ENCODE data around the gene DCLK3.

The DCLK3 gene, protein sequence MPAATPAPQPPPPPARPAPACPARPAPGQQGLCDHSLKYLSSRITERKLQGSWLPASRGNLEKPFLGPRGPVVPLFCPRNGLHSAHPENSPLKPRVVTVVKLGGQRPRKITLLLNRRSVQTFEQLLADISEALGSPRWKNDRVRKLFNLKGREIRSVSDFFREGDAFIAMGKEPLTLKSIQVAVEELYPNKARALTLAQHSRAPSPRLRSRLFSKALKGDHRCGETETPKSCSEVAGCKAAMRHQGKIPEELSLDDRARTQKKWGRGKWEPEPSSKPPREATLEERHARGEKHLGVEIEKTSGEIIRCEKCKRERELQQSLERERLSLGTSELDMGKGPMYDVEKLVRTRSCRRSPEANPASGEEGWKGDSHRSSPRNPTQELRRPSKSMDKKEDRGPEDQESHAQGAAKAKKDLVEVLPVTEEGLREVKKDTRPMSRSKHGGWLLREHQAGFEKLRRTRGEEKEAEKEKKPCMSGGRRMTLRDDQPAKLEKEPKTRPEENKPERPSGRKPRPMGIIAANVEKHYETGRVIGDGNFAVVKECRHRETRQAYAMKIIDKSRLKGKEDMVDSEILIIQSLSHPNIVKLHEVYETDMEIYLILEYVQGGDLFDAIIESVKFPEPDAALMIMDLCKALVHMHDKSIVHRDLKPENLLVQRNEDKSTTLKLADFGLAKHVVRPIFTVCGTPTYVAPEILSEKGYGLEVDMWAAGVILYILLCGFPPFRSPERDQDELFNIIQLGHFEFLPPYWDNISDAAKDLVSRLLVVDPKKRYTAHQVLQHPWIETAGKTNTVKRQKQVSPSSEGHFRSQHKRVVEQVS

DNA sequence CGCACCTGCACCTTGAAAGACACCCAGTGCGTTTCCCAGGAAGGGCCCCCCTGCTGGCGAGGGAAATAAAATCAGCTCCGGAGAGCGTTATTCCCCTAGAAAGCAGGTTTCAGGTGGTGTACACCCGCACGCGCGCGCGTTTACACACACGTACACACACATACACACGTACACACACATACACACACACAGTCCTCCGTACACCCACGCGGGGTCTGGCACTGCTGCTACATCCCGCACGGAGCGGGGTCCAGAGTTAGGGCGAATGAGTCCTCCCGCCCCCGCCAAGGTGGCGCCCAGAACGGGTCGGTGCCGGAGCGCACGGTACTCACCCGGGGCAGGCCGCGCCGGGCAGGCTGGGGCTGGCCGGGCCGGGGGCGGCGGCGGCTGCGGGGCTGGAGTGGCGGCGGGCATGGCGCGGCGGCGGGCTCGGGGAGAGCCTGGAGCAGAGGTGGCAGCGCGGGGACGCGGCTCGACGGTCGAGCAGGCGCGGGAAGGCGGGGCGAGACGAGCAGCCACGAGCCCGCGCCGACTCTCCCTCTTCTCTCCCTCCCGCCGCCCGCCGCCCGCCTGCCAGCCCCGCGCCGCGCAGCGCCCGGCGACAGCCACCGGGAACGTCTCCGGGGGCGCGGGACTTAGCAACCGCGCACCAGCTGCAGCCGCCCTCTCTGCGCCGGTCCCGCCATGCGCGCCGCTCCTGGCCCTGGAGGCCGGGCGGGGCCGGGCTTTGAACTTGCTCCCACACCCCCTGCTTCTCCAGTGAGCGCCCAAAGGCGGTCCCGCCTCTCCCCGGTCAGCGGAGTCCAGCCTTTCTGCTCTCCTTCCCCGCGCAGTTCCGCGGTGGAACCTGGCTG lies at the start of gene DCLK3:
DCLK3 (minus strand) TSS at position 704 of the 854 bp plus-strand sequence; CDS start at position 414, 290 bp downstream.
- no peak for DNase-seq

DNA sequence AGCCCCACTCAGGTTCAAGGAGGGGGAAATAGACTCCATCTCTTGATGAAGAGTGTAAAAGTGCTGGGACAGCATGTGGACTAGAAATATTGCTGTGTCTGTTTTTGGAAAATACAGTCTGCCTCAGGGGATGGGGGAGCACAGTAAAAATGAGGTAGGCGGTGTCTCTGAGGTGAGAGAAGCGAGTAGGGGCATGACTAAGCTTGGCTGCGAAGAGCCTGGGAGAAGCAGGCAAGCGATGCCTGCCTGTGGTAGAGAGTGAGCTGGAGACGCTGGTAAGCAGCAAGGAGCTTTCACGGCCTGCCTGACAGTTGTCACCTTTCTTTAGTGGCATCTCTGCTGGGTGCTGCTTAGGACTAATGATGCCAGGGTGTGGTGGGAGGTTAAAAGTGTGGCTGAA lies 49.0 kb upstream of the DCLK3 start:
- no peak for DNase-seq

DNA sequence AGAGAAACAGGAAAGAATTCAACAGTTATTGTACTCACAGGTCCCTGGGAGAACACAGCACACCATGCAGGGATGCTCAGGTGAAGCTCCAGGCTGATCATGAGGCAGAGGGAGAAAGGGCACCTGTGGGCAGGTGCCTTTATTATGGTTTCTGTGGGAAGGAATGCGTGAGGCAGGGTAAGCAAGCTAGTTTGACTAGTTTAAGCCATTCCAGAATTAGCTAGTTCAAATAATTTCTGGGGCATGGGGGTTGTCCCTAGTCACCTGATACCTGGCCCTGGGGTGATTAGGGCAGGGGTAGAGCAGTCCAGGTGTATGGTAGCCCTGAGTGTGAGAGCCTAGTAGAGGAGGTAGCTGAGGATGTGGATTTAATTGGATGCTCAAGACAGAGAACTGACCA lies 47.9 kb upstream of the DCLK3 start:
- no peak for DNase-seq

DNA sequence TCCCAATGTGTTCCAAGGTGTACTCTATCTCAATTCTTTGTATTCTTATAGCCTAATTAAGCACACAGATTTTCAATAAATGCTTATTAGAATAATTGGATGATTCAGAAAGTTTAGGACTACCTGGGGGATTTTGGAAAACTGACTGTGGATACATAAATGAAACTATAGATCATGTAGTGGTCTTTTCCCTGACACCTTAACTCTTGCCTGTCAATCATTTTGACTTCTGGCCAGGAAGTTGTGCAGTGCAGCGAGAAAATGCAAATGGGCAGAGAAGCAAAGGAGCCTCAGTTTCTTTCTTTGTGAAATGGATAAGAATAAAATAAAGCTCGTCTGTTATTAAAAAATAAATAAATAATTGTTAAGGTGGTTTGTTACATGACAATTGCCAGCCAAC lies 47.4 kb upstream of the DCLK3 start:
- no peak for DNase-seq

DNA sequence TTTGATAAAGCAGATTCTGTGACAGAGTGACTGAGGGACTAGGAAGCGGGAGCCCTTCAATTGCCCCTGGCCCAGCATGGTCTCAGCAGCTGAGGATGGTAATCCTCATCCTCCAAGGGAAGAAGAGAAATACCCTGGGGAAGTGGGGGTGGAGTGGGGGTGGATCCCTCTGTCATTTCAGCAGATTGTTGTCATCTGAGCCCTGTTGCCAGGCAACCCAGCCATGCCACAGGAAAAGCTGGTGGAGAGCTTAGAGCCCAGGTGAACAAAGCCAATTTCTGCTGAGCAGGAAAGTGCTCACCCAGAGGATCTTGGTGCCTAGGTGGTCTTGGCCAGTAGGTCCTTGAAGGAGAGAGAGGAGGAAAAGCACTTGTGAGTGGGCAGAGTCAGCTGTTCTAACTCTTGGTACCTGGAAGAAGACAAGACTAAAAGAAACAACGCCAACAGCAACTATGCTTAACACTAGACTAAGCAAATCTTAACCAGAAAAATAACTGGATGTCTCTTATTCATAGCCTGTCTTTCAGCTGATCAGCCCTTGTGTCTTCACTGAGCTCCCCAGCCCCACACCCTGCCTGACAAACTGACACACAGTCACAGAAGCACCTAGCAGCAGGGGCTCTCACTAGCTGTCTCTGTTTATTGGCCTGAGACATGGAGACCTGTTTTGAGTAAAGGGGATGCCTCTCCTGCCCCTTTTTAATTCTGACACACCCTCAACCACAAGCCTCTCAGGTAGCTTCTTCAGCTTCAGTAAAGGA lies 40.1 kb upstream of the DCLK3 start:
- DNase-seq = no peak

DNA sequence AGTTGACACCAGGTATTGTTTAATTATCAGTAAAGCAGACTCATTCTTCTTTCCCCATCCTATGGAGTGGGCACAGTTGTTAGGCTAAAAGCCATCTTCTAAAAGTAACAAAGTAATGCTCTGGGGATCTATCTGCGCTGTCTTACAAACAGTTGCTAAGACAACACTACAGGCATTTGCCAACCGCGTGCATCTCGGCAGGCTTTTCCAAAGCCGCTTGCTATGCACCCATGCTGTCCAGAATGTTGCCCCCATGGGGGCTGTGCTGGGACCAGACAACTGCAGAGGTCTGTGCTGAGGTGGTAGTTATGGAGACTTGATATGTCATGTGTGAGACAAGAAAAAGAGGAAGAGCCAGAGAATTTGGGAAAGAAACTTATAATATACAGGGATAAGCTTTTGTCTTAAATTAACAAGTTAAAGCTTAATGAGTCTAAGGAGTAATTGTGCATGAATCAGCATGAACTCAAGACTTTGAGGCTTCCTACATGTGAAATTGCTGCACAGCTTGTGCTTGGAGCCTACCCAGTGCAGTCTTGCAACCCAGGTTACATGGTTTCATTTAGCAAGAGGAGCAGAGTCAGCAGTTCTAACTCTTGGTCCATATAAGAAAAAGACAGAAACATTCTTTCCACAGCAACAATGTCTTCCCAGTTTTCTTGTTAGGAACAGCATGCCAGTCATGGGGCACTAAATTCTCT lies 38.9 kb upstream of the DCLK3 start:
- no peak for DNase-seq

DNA sequence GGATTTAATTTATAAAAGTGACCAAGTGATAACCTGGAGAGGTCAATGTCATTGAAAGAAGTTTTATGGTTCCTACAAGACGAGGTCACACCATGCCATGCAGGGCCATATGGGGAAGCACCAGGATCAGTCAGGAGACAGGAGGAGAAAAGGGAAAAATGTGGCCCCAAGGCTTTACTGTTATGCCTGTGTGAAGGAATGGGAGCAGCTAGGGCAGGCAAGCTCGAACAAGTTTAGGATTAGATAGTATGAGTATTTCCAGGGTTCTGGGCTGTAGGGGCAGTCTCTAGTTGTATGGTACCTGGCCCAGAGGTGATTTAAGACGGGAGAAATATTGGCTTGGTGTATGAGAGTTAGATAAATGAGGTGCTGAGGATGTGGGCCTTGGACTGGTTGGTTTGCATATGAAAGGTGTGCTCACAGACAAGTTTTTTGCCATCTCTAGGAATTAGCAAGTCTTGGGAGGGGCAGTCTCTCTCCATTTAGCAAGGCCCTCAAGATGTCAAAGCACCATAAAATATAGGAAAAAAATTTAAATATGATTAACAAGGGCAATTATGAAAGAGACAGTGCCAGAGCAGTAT lies 36.3 kb upstream of the DCLK3 start:
- DNase-seq = no peak

DNA sequence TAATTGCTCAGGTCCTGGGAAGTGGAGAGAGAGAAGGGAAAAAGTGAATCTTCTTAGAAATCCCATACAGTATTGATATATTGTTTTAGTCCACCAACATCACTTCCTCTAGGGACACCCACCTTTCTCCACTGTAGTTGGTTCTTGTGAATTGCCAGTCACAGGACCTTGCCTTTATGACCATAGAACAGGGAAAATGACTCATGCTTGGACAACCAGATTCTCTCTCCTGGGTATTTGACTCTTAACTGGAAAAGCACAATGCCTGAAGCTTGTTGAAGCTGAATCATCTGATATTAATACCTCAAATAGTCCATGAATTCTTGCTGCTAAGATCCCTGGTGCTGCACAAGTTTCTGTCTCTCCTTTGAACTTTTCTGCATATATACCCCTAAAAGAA lies 32.5 kb upstream of the DCLK3 start:
- no peak for DNase-seq

DNA sequence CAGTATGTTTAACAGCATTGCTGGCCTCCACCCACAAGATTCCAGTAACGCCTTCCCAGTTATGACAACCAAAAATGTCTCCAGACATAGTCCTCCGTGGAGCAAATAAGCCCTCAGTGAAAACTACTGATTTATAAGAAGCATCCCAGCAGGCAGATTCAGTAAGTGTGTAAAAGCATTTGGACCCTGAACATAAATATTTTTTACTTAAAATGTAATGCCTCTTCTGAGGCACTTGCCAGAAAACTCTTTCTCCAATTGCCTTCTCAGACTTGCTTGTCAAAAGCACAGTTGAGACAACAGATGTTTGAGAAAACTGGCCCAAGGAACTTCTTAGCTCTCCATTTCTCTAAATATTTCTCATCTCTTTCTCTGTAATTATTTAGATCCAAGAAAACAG lies 31.8 kb upstream of the DCLK3 start:
- no peak for DNase-seq

DNA sequence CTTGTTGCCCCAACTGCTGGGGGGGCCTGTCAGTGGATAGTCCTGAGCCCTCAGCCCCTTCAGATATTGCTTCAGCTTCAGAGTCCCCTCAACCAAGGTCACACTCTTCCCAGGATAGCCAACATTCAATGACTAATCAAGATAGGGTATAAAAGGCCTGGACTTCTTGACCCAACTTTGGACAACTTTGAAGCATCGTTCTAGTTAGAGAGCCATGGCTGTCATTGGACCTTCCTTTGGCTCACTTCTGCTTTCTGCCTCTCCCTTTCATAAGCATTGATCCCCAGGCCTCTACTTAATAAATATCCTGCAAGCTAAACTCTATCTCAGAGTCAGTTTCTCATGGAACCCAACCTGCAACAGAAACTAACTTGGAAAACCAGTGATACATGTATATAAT lies 31.3 kb upstream of the DCLK3 start:
- DNase-seq = no peak

DNA sequence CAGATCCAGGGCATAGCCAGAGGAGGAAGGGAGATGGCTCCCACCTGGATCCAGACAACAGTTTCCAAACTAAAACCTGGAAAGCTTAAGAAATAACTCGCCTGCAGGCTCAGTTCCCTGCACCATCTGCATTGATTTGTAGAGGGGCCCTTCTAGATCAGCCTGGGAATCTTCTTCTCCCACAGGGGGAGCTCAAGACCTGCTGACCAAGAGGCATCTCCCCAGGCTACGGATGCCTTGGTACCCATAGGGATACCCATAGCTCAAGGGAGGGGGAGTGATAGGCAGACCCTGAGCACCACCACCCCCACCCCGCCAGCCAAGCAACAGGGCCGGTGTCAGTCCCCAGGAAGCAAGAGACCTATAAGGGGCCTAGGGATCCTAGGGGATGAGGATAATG lies 28.0 kb upstream of the DCLK3 start:
- DNase-seq = no peak

DNA sequence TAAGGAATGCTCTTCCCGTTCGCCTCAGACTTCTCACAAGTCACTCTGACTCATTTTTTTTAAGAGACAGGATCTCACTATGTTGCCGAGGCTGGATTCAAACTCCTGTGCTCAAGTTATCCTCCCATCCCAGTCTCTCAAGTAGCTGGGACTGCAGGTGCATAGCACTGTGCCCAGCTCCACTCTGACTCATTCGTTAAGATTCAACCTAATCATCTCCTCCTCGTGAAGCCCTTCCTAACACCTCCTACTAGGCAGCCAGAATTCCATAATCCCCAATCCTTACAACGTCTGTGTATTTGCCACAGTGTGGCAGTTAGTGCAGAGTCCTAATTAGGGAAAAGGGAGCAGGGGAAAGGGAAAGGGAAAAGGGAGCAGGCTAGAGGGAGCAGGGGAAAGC lies 26.4 kb upstream of the DCLK3 start:
- no peak for DNase-seq

DNA sequence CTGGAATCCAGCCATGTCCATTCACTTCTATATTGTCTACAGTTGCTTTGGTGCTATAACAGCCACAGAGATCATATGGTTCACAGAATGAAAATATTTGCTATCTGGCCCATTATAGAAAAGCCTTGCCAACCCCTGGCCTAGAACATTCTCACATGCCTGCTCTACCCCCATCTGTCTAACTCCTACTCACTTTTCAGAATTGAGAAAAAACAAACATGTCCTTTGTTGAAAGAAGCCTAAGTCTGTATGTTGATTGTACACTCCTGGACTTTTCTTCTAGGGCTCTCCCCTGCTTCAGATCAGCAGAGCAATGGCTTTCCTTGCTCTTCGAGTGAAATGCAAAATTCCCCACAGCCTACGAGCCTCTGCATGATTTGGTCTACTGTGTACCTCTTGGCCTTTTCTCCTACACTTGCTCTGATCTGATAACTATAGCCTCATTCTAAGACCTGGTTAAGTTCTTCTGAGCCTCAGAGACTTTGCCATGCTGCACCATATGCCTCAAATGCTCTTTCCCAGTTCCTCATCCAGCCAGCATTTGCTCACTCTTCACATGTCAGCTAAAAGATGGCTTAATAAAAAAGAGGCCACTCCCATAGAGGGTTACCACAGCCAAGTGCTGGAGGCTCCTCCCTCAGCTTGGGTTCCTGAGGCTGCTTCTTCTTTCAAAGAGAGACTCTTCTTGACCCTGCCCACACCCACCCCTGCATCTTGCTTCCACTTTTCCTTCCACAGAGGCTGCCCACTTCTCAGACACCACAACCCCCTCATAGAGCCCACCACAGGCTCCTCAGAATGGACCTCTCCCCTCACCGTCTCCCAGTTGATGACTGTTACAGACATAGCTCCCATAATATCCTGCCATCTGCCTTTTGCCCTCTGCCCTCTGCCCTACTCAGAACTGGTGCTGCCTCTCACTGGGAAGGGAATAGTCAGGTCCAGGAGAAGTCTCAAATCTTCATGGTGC lies 22.9 kb upstream of the DCLK3 start:
- DNase-seq = no peak

DNA sequence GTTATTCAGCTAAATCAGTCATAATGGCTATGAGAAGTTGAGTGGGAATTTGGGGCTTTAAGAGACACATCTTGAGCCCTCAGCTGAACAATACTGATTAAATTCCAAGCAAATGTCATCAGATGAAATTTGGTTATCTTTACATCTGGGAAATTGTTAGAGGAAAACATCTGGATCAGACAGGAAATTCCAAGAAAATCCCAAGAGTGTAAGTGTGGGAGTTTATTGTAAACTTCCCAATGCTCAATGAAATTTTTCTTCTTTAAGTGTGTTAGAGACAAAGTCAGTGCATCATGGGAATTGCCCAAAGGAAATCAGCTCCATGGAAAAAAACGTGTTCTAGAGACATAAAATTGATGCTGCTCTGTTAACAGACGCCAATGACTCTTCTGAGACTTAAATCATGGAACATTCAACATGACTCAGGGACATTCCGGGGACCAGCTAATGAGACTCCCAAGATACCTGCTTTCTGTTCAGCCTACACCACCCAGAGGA lies 19.8 kb upstream of the DCLK3 start:
- no peak for DNase-seq

DNA sequence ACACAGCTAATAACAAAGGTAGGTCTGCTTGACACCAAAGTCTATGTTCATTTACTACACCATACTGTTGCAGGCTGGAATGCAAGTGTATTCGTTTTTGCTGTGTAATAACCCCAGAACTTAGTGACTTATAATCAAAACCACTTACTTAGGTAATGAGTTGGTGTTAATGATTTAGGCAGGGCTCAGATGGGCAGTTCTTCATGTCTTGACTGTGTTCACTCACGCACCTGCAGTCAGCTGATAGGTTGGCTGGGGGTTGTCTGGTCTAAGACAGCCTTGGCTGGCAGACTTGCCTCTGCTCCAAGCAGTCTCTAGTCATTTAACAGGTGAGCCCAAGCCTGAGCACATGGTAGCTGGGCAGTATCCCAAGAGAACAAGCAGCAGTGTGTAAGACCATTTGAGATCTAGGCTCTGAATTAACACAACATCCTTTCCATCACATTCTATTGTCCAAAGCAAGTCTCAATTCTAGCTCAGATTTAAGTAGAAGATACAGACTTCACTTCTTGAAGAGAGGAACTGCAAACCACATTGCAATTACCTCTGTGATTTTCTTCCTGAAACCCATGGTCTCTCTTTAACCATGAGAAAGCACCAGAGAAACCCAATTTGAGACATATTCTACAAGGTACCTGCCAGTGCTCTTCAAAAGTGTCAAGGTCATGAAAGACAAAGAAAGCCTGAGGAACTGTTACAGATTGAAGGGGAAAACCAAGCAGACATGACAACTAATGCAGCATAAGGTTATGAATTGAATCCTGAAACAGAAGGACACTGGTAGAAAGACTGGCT lies 13.3 kb upstream of the DCLK3 start:
- no peak for DNase-seq

DNA sequence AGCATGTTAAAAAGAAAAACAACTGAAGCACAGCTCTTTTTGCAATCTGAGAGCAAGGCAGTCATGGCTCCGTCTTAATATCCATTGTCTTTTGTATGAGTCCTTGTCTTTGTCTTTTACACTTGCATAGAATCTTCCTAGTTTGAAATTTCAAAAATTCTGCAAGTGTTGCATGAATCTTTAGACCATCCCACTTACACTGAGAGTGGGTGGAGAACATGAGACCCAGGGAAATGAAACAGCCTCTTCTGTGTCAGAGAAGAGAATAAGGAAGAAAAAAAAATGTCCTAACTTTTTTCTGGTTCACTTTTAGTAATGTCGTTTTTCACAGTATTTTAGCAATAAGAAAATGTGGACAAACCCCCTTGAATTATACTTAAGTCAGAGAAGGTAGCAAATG lies 12.1 kb upstream of the DCLK3 start:
- no peak for DNase-seq

DNA sequence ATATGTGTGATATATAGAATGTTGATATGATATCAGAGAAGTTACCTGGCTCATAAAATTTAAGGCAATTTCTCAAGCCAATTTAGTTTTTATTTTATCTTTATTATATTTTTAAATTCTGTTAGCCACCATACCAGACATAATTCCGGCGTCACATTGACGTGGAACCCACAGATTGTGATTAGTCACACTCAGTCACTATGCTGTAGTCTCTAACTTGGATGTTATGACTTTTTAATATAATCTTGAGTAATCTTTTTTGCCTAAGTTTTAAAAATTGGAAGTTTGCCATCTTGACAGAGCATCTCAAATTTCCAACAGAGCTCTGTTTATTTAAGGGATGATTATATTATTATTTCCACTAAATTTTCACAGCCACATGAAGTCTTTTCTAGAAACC lies 9.7 kb upstream of the DCLK3 start:
- DNase-seq = no peak

DNA sequence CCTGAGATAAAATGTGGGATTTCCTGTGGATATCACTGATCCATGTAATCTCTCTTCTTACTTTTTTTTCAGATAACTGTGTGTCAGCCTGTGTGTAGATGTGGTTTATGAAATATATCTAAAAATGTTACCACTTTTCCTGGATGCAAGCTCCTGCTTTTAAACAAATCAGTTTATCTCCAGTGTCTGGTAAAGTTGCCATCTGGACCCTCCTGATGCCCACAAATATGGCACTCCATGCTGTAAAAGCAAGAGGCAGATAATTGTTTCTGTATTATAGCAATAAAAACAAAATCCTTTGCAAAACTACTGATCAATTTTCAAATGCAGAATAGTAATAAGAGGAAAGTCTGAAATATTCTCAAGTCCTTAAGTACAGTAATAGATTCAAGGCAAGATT lies 7.6 kb upstream of the DCLK3 start:
- DNase-seq = no peak

DNA sequence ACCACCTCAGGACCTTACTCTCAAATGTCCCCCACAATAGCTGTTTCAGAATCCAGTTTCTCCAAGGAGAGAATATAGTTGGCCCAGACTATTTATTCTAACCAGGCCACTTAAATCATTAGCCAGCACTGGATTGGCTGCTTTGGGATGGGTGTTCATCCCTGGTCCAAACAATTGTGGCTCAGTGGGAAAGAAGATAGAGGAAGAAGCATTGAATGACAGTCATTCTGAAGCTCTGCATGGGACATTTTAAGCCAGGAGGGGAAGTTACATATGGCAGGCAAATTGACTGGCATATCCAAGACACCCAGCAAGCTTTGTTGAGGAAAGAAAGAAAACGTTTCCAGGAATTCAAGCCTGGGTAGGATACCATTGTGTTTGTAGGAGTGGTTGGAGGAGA lies 5.6 kb upstream of the DCLK3 start:
- no peak for DNase-seq
